ENCODE results near the gene S100A13.
"Not testable (repeated sequence)": the region's sequence is repeated elsewhere in the genome, so short reads cannot be mapped to it uniquely, and the experiment has no call there.

S100A13 gene

DNA sequence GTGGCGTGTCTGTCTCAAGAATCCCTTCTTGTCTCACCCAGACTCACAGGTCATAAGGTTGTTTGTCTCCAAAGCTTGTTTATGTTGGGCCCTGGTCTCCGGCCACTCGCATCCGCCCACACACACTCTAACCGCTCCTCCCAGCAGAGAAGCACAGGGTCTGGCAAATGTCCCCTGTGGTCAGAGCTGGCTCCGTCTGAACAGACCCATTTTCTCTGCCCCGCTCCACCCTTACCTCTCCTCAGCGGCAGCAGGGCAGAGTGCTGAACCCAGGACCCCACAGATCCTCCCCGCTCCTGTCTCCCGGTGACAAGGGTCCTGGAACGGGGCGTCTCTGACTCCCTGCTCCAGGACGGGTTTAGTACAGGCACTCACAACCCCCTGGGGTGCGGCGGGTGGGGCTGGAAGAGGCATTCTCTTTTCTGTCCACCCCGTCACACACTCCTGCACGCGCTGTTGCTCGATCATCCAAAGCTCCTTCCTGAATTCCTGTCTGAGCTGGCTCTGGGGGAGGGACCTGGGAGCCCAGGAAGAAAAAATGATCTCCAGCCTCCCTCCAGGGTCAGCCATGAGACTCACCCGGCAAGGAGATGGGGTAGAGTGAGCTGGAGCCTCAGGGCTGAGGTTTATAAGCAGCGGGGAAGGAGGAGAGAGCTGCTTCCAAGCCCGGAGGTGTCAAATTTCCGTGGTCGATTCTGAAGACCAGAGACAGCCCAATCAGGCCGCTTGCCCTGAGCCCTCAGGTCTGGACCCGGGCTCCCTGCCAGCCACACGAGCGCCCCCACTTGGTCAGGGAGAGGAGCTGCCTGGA, at the start of gene S100A13:
S100A13 (minus strand) TSS at position 602 of the 811 bp plus-strand sequence. CDS start 1,033 bp downstream, outside the sequence.
- no peak for DNase-seq

DNA sequence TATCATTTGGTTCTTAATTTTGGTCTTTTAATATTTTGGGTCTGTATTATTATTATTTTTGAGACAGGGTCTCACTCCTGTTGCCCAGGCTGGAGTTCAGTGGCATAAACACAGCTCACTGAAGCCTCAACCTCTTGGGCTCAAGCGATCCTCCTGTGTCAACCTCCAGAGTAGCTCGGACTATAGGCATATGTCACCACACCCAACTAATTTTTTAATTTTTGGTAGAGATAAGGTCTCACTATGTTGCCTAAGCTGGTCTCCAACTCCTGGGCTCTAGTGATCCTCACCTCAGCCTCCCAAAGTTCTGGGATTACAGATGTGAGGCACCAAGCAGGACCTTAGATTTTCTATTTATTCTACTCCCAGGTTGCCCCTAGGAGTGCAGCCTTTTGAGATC, 46.2 kb upstream of the S100A13 start:
- DNase-seq = no peak

DNA sequence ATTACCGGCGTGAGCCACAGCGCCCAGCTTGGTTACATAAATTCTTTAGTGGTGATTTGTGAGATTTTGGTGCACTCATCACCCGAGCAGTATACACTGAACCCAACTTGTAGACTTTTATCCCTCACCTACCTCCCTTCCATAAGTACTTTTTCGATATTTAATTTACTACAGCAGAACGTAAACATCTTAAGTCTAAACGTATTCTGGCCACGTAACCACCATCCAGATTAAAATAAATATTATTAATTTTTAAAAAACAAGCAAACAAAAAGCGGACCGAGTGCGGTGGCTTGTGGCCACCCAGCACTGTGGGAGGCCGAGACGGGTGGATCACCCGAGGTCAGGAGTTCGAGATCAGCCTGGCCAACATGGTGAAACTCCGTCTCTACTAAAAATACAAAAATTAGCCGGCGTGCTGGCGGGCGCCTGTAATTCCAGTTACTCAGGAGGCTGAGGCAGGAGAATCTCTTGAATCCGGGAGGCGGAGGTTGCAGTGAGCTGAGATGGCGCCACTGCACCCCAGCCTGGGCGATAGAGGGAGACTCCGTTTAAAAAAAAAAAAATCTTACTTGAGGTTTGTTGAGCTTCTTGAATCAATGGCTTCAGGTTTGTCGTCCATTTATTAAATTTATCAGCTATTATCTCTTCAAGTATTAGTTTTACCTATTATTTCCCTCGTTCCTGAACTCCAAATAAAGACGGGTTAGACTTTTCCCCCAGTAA, 44.5 kb upstream of the S100A13 start:
- DNase-seq = peak; percentile 63 to 70

DNA sequence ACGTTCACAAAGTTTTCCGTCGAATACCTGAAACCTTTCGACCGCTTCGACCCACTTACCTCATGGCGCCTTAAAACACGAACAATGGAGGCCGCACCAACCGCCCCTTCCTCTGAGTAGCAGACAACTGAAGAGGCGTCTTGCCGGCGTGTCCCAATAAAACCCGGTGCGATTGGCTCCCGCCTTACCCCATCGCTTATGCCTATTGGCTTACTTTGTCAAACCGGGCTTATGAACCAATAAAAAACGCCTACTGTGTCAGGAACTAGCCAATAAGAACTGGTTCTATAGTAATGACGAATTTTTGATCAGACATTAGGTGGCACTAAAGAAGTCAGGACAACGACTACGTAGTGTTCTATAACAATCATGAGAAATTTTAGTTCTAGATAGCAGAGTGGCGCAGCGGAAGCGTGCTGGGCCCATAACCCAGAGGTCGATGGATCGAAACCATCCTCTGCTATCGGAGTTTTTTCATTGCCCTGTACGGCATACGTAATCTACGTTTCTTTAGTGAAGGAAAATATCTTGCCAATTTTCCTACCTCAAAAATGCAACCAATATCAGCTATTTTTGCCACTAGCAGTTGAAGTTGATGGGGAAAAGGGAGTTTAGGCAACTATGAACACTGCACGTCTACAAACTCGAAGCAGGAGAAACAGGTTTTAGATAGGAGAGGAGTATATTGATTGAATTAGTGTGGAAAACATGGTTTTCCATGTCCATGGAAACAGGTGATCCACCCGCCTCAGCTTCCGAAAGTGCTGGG, 43.7 kb upstream of the S100A13 start, which contains the start of gene ILF2:
ILF2 (minus strand) TSS at position 135 of the 769 bp plus-strand sequence; CDS start at position 64, 71 bp downstream.
- DNase-seq = peak; percentile 99

DNA sequence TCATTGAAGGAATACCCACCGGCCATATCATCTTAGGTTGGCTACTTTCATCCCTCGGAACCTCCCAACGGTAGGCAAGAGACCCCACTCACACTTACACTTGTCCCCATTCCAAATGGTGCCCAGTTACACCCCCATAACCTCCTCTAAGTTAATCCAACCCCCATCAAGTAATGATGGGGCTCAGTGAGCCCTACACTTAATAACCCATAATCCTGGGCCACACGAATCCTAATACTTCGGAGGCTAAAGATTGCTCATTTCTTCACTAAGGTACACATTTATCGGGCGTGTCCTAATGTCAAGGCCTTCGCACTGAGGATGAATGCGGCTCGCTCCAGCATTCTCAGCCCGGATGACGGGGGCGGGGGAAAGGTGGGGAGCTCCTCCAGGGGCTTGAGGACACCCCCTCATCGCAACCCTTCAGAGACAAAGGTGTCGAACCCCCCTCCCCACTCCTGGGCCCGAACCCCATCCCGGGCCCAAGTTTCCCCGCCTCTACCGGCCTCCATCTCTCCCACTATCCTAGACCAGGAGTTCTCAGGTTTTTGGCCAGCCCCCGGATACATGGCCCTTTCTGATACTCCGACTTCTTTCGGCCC, 43.1 kb upstream of the S100A13 start:
- peak in 1 of 2 donors; percentile 26 for DNase-seq

DNA sequence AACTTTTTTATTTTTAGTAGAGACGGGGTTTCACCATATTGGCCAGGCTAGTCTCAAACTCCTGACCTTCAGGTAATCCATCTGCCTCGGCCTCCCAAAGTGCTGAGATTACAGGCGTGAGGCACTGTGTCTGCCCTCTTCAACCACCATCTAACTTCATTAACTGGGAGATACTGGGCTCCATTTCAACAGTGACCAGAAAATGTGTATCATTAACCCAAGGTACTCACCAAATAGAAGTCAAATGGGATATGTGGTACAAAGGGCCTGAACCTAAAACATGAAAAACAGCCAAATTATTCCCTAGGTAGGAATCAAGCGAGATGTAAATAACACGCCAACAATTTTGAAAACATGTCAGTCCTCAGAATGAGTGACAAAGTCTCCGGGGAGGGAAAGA, 42.3 kb upstream of the S100A13 start:
- no peak for DNase-seq

DNA sequence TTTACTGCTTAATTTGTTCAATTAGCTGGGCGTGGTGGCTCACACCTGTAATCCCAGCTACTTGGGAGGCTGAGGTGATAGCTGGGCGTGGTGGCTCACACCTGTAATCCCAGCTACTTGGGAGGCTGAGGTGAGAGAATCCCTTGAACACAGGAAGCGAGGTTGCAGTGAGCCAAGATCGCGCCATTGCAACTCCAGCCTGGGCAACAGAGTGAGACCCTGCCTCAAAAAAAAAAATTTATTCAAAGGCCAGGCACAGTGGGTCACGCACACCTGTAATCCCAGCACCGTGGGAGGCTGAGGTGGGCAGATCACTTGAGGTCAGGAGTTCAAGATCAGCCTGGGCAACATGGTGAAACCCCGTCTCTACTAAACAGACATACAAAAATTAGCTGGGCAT, 41.4 kb upstream of the S100A13 start:
- not testable (repeated sequence) for DNase-seq

DNA sequence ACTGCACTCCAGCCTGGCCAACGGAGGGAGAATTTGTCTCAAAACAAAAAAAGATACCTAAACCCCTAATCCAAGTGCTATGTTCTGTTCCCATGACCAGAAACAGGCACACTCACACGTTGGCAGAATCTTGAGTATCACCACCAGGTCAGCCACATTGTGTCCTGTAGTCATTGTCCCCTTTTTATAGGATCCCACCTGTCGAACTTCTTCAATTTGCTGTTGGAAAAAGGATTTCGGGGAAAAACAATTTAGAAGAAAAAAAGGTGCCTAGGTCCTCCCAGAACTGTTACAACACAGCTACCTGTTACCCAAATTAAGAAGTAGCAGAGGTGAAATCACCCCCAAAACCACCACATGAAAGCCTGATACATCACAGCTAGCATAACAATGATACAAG, 40.1 kb upstream of the S100A13 start:
- DNase-seq = no peak

DNA sequence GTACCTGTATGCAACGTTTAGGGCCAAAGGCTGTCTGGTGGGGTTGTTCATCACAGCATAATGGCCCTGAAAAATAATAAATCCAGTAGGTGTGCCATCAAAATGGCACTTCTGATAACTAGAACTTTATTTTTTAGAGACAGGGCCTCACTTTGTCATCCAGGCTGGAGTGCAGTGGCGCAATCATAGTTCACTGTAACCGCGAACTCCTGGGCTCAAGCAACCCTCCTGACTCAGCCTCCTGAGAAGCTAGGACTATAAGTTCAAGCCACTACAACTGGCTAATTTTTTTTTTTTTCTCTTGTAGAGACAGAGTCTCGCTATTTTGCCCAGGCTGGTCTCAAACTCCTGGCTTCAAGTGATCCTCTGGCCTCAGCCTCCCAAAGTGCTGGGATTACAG, 35.9 kb upstream of the S100A13 start:
- no peak for DNase-seq

DNA sequence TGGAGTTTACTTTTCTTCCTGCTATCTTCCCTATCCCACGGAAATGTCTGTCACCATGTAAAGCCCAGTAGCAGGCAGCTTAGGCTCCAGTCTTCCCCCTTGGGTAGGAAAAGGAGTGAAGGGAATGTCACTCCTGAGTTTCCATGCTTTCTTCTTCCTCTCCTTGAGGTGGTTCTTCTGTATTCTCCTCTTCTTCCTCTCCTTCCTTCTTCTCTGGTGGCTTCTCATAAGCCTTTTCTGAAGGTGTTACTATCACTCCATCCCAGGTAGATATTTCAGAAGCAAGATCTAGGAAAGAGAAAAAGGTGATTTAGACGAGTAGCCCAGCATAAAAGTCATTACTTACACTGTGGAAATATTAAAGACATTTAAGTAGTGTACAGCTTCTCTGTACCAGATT, 35.0 kb upstream of the S100A13 start:
- DNase-seq = no peak

DNA sequence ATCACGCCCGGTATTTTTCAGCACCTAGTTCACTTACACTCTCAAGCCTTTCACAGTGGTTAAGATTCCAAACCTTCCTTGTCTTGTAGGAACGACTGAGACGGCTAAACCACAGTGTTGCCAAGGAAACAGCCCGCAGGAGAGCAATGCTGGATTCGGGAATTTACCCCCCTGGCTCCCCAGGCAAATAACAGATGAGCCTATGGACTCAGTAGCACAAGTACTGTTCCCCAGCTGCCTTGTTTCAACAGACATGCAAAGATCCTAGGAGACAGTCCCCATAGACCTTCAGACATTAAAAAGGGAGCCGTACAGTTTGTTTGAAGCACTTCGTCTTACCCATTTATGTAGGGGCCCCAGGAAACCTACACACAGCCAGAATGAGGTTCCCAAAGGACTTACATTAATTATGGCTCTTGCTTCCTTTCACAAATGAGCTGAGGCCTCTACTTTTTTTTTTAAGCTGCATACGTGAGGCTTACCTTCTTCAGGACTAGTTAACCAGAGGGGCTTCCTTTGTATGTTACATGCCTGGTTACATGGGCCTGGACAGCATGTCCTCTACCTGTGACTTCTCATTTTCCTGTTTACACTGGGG, 33.9 kb upstream of the S100A13 start:
- DNase-seq = no peak

DNA sequence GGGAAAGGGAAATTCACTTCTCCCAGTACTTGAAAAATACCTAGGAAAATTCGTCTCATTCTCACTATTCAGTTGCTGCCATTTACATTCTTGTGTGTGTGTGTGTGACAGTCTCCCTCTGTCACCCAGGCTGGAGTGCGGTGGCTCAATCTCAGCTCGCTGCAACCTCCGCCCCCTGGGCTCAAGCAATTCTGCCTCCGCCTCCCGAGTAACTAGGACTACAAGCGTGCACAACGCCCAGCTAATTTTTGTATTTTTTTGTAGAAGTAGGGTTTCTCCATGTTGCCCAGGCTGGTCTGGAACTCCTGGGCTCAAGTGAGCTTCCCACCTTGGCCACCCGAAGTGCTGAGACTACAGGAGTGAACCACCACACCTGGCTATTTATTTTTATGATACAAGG, 32.4 kb upstream of the S100A13 start:
- no peak for DNase-seq

DNA sequence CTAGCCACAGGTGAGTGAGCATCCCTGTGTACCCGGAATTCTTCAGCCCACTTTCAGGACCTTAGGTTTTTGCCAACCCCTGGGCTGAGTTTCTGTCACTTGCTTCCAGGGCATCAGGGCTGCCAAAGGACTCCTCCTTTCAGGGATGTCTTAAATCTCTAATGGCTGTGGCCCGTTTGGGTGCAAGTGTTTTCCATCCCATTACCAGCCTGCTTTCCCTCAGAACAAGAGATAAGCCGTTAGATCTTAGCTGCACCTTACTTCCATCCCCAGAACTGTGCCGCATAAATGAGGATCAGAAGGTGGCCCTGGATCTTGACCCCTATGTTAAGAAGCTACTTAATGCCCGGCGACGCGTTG, 31.9 kb upstream of the S100A13 start:
- no peak for DNase-seq

DNA sequence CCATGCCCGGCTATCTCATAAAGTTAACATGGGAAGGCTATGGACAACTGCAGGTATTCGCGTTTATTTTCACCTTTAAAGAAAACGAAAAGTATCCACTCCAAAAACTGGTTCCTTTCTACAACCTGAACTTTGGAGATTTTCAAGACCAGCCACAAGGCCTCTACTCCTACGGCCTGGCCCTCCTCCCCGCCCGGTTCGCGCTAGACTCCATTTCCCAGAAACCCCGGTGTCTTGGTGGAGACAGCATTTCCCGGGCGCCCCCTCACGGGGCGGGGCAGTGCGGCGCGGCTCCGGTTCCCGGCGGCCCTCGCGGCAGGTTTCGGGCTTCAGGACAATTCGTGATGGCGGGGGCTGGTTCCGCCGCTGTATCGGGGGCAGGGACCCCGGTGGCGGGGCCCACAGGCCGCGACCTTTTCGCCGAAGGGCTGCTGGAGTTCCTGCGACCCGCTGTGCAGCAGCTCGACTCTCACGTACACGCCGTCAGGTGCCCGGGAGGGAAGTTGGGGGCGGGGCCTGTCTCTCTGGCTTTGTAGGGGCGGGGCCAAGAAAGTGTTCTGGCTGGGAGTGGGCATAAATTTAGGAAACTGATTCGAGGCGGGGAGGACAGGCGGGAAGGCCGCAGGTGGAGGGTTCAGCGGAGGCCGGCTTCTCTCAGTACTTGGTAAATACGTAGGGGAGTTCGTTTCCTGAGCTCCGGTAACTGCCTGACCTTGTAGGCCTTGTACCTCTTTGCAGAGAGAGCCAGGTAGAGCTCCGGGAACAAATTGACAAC, 31.3 kb upstream of the S100A13 start, which contains the start of gene SNAPIN:
SNAPIN (plus strand) TSS at position 304 of the 775 bp plus-strand sequence; CDS start at position 345, 41 bp downstream.
- peak; percentile 88 to 91 for DNase-seq

DNA sequence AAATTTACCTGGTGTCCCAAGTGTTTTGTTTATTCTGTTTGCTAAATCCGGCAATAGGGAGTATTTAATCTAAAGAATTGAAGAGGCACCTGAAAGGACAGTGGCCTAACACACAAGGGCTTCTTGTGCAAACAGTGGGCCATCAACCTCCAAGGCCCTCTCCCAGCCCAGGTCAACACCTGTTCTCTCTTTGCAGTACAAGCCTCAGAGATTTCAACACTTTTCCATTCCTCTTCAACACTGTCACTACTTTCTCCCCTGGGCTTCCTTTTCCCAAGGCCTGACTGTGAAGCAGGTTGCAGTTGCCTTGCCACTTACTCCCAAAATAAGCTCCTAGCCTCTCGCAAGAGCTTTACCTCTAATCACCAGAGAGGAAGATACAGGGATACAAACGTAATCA, 28.0 kb upstream of the S100A13 start:
- DNase-seq = no peak

DNA sequence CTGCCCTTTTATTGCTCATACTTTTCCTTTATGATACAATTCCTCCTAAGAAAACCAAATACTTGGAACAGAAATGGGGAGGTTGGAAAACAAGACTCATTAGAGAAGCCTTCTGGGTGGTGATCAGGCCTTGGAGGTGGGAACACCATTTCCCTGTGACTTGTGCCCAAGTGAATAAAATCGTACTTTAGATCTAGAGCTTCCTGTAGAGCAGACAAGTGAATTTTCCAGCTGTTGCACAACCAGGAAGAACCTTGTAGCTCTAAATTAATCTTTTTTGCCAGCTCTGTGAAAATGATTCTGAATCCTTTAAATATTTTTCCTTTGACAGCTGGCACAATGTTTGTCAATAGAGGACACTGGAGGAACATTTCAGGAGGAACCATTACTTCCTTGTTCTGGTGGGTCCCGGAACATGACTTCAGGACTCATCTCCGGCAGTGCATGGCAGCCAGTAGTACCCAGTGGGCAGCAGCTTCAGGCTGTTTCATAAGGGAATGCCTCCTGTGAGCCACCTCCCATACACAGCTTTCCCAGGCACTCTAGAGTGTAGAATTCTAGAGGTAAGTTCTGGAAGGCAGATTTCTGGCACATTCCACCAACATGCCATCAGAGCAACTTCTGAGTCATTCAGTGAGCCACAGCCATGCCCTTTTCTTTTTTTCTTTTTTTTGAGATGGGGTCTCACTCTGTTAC, 25.6 kb upstream of the S100A13 start:
- DNase-seq = no peak

DNA sequence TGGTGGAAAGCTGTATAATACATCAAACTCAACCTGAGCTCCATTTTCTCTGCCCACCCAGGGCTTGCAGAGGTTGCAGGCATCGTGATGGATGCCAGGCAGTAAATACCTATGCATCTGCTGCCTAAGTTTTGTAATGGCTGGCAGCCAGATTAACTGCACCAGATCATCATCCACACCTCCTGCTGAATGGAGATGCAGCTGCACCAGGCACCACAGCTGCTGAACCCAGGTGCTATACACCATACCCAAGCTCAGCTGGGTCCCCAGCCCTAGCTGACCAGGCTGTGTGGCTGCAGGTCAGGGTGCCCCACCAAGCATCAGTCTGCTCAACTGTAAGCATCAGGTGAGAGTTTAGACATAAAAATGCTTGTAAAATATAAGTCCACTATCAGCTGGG, 24.5 kb upstream of the S100A13 start:
- DNase-seq = no peak

DNA sequence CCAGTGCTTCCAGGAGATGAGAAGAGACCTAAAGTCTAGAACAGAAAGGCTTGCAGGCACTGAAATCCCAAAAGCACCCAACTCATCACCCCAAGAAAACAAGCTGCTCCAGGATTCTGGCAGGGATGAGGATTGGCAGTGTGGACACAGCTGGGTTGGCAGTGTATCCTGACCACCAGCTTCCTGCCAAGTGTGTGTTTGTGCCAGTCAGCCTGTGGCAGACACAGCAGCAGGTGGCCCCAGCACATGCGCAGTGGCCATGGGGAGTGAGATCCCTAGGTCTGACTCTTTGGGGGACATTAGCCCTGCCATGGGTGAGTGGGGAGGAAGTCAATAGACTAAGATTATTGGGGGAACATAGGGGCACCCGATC, 22.5 kb upstream of the S100A13 start:
- no peak for DNase-seq

DNA sequence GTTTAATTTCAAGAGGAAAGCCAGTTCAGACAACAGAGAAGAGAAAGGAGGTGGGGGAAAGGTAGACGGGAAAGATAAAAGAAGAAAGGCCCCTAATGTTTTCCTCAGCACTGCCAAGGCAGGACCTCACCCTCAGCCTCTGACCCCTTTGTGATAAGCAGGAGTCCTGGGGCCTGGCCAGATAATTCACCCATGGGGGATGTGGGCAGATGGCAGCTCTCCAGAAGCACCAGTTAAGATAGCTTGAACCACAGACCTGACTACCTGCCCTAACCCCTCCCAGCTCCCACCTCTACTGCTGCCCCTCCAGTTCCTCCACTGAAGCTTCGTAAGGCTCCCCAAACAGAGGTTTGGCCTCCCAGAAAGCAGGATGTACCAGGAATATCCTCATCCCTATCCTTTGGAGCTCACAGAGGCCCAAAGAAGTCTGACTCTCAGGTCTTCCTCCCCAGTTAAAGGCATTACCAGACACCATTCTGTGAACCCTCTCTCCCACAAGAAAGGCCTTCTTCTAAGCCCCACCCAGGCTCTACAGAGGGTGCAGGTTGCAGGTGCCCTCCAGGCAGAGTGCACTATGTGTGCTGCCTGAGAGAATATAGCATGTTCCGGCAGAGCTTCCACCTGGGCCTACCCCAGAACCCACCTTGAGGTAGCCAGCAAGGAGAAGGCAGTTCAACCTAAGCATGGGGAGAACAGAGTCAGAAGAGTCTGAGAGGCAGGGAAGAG, 22.0 kb upstream of the S100A13 start:
- DNase-seq = peak in 1 of 2 donors; percentile 30

DNA sequence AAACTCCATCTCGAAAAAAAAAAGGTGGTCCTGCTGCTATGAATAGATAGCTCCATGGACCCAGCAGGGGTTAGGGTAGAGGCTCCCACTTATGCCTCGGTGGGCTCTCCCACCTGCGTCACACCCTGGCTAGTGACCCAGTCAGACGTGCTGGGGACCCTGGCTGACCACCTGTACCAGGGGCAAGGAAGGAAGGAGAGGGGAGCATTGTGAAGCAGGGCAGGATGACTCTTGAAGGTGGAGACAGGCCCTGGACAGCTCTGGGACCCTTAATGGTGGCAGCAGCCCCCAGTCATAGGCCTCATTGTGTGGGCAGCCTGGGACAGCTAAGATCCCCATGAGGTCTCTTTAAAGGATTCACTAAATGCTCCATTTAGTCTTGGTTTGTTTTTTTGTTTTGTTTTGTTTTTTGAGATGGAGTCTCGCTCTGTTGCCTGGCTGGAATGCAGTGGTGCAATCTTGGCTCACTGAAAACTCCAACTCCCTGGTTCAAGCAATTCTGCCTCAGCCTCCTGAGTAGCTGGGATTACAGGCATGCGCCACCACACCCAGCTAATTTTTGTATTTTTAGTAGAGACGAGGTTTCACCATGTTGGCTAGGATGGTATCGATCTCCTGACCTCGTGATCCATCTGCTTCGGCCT, 20.8 kb upstream of the S100A13 start:
- DNase-seq = no peak

Data from CD4-positive, alpha-beta T cell treated with Interleukin-1 beta for 1 hour (primary cell).